IPS-18a (cell line): ENCODE results near the gene PC.

Source experiments
- H3K27ac ChIP-seq: one replicate; pipeline ENCODE4 v1.5.1; 2013; ENCODE audit warnings: low read length
- H3K27me3 ChIP-seq: one replicate; pipeline ENCODE4 v1.6.1; 2013; ENCODE audit warnings: mild to moderate bottlenecking, low read length; ENCODE audit not compliant: control insufficient read depth, insufficient read depth
- H3K36me3 ChIP-seq: one replicate; pipeline ENCODE4 v1.6.1; 2013; ENCODE audit warnings: low read depth, low read length; ENCODE audit not compliant: control insufficient read depth
- H3K4me1 ChIP-seq: one replicate; pipeline ENCODE4 v1.6.1; 2013; ENCODE audit warnings: low read depth, low read length; ENCODE audit not compliant: control insufficient read depth
- H3K4me3 ChIP-seq: one replicate; pipeline ENCODE4 v1.5.1; 2013; ENCODE audit warnings: low read length
- H3K9ac ChIP-seq: one replicate; pipeline ENCODE4 v1.6.1; 2013; ENCODE audit warnings: mild to moderate bottlenecking, low read length, moderate library complexity
- H3K9me3 ChIP-seq: one replicate; pipeline ENCODE4 v1.6.1; 2013; ENCODE audit warnings: low read depth, low read length; ENCODE audit not compliant: control insufficient read depth

PC gene

GRCh38 chr11:66886671-66887221, 71.4 kb downstream of the PC start:
- no peak overlapping the region for H3K27ac ChIP-seq

GRCh38 chr11:66885950-66886440, 72.2 kb downstream of the PC start:
- Histone ChIP-seq H3K4me3 (no peak overlapping the region), H3K4me1 (peaks cover 8% of the 10 kb centered on the region), H3K27me3 (no peaks in the 10 kb centered on the region), H3K9ac (no peak overlapping the region), H3K9me3 (no peaks in the 10 kb centered on the region), H3K27ac (no peak overlapping the region), H3K36me3 (no peaks in the 10 kb centered on the region)

More at GRCh38 chr11:66886671-66887221, 71.4 kb downstream of the PC start:
- H3K36me3 ChIP-seq = no peaks in the 10 kb centered on the region
- no peaks in the 10 kb centered on the region for H3K9me3 ChIP-seq
- H3K4me1 ChIP-seq = peaks cover 7% of the 10 kb centered on the region
- no peak overlapping the region for H3K9ac ChIP-seq
- H3K4me3 ChIP-seq = no peak overlapping the region
- no peaks in the 10 kb centered on the region for H3K27me3 ChIP-seq

GRCh38 chr11:66885469-66885868, 72.7 kb downstream of the PC start:
- Histone ChIP-seq H3K27me3 (no peaks in the 10 kb centered on the region), H3K27ac (no peak overlapping the region), H3K9me3 (no peaks in the 10 kb centered on the region), H3K36me3 (no peaks in the 10 kb centered on the region), H3K4me1 (peaks cover 14% of the 10 kb centered on the region), H3K4me3 (no peak overlapping the region), H3K9ac (no peak overlapping the region)

- Histone ChIP-seq H3K27me3 (no peaks in the 10 kb centered on the region), H3K9me3 (no peaks in the 10 kb centered on the region), H3K4me3 (no peak overlapping the region), H3K27ac (no peak overlapping the region), H3K4me1 (peaks cover 9% of the 10 kb centered on the region), H3K36me3 (no peaks in the 10 kb centered on the region), H3K9ac (no peak overlapping the region)
Measured at GRCh38 chr11:66884443-66884842, 73.7 kb downstream of the PC start.

GRCh38 chr11:66883016-66883965, 74.9 kb downstream of the PC start:
- no peaks in the 10 kb centered on the region for H3K27me3 ChIP-seq
- H3K27ac ChIP-seq = no peak overlapping the region
- peaks cover 9% of the 10 kb centered on the region for H3K4me1 ChIP-seq
- no peak overlapping the region for H3K4me3 ChIP-seq
- no peak overlapping the region for H3K9ac ChIP-seq
- no peaks in the 10 kb centered on the region for H3K36me3 ChIP-seq
- H3K9me3 ChIP-seq = no peaks in the 10 kb centered on the region

- Histone ChIP-seq H3K4me1 (peaks cover 9% of the 10 kb centered on the region), H3K27ac (no peak overlapping the region), H3K9ac (no peak overlapping the region), H3K27me3 (no peaks in the 10 kb centered on the region), H3K4me3 (no peak overlapping the region), H3K36me3 (no peaks in the 10 kb centered on the region), H3K9me3 (no peaks in the 10 kb centered on the region)
Measured at GRCh38 chr11:66882561-66883015, 75.6 kb downstream of the PC start.

GRCh38 chr11:66881927-66882452, 76.2 kb downstream of the PC start:
- H3K27me3 ChIP-seq = no peaks in the 10 kb centered on the region
- no peak overlapping the region for H3K27ac ChIP-seq
- H3K4me3 ChIP-seq = no peak overlapping the region
- no peaks in the 10 kb centered on the region for H3K36me3 ChIP-seq
- no peaks in the 10 kb centered on the region for H3K9me3 ChIP-seq
- H3K9ac ChIP-seq = no peak overlapping the region
- peaks cover 9% of the 10 kb centered on the region for H3K4me1 ChIP-seq

GRCh38 chr11:66881451-66881835, 76.7 kb downstream of the PC start:
- peaks cover 9% of the 10 kb centered on the region for H3K4me1 ChIP-seq
- no peak overlapping the region for H3K9ac ChIP-seq
- H3K27ac ChIP-seq = no peak overlapping the region

GRCh38 chr11:66880496-66881450, 77.4 kb downstream of the PC start:
- H3K4me1 ChIP-seq = peaks cover 9% of the 10 kb centered on the region
- no peak overlapping the region for H3K9ac ChIP-seq

More at GRCh38 chr11:66881451-66881835, 76.7 kb downstream of the PC start:
- Histone ChIP-seq H3K9me3 (no peaks in the 10 kb centered on the region), H3K36me3 (no peaks in the 10 kb centered on the region), H3K4me3 (no peak overlapping the region), H3K27me3 (no peaks in the 10 kb centered on the region)

GRCh38 chr11:66879999-66880398, 78.2 kb downstream of the PC start:
- Histone ChIP-seq H3K27me3 (no peaks in the 10 kb centered on the region), H3K4me1 (peaks cover 9% of the 10 kb centered on the region), H3K27ac (no peak overlapping the region), H3K9ac (no peak overlapping the region), H3K4me3 (no peak overlapping the region), H3K36me3 (no peaks in the 10 kb centered on the region), H3K9me3 (no peaks in the 10 kb centered on the region)

More at GRCh38 chr11:66880496-66881450, 77.4 kb downstream of the PC start:
- no peaks in the 10 kb centered on the region for H3K36me3 ChIP-seq
- no peaks in the 10 kb centered on the region for H3K9me3 ChIP-seq
- no peaks in the 10 kb centered on the region for H3K27me3 ChIP-seq
- no peak overlapping the region for H3K4me3 ChIP-seq
- no peak overlapping the region for H3K27ac ChIP-seq

GRCh38 chr11:66879583-66879982, 78.6 kb downstream of the PC start:
- H3K4me3 ChIP-seq = no peak overlapping the region
- H3K36me3 ChIP-seq = no peaks in the 10 kb centered on the region
- no peaks in the 10 kb centered on the region for H3K9me3 ChIP-seq
- no peaks in the 10 kb centered on the region for H3K27me3 ChIP-seq
- no peak overlapping the region for H3K27ac ChIP-seq
- peaks cover 9% of the 10 kb centered on the region for H3K4me1 ChIP-seq
- H3K9ac ChIP-seq = no peak overlapping the region
